Colonic mucosa (tissue), 4 donors: Measurements from ENCODE around the gene FBLN1. TPM values are rescaled to one million over a fixed set of nuclear protein-coding genes. Genes with fewer than 3 reads are reported as not detected.
A peak's percentile ranks its signal among the peaks of the same experiment; 100 is the strongest.

Experiments used
- DNase-seq: peaks from one replicate; pipeline ENCODE4 v3.0.0-alpha.2; 2020
- H3K27ac ChIP-seq: fragments of 200-600 bp; one replicate; pipeline ENCODE4 v1.8.0; 2021
- H3K27me3 ChIP-seq: fragments of 200-600 bp; one replicate; pipeline ENCODE4 v1.8.0; 2021
- H3K36me3 ChIP-seq: fragments of 200-600 bp; one replicate; pipeline ENCODE4 v1.8.0; 2021
- H3K4me1 ChIP-seq: fragments of 200-600 bp; one replicate; pipeline ENCODE4 v1.8.0; 2021; ENCODE audit warnings: mild to moderate bottlenecking
- H3K4me3 ChIP-seq: fragments of 200-600 bp; one replicate; pipeline ENCODE4 v1.8.0; 2021
- H3K9ac ChIP-seq, 2 donors: one replicate each; pipeline ENCODE4 v1.7.0; 2013; ENCODE audit warnings: control low read depth in 2 of 2, low read depth in 2 of 2, low read length in 2 of 2
- H3K9me3 ChIP-seq: fragments of 200-600 bp; one replicate; pipeline ENCODE4 v1.8.0; 2021
- intact Hi-C: fragments of 100-400 bp; cut with DNase I; formaldehyde crosslinking; loops from one replicate; pipeline ENCODE4 v1.14.1; 2022
- total RNA-seq, 2 donors: library from RNA; stranded (reverse); fragmentation: NEBNext Ultra II Directional in 1 of 2; extraction: Animal tissue kit (Norgen Biotek cat#: 25700) in 1 of 2; gene quantifications; one replicate each; pipeline ENCODE4 v1.2.1, GENCODE V29; 2021
- TF ChIP-seq, protein P1 (sequence below): fragments of 200-600 bp; IDR thresholded peaks from one replicate; pipeline ENCODE4 v1.8.0; 2022; ENCODE audit warnings: antibody characterized with exemption, mild to moderate bottlenecking
- donor health status: healthy.
- donor health status: DM: no; HTN: no; CAD: no.
- donor health status: DM: no; HTN: no; CAD: no.

FBLN1 gene
- total RNA-seq, 2 donors from 2014 or later: 41.6 to 65.5 TPM

DNA sequence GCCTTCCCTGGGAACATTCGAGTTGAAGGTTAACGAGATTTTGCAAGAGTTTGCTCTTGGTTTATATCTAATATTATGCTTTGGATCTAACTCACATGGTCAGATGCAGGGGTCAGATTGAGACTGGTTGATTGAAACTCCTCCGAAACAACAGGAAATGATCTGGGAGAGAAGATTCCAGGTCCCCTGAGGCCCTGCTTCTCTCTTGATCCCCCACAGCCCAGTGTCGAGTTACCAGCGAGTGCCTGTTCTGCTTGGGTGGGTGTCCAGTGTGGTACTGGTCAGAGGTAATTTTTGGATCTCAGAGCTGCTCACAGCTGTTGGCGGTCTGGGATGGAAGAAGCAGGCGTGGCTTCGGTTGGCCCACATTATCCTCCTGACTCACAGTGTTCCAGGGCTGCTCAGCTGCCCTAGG lies 9.2 kb downstream of the FBLN1 start:
- no peak overlapping the region for H3K4me3 ChIP-seq
- TF ChIP-seq, protein P1, sequence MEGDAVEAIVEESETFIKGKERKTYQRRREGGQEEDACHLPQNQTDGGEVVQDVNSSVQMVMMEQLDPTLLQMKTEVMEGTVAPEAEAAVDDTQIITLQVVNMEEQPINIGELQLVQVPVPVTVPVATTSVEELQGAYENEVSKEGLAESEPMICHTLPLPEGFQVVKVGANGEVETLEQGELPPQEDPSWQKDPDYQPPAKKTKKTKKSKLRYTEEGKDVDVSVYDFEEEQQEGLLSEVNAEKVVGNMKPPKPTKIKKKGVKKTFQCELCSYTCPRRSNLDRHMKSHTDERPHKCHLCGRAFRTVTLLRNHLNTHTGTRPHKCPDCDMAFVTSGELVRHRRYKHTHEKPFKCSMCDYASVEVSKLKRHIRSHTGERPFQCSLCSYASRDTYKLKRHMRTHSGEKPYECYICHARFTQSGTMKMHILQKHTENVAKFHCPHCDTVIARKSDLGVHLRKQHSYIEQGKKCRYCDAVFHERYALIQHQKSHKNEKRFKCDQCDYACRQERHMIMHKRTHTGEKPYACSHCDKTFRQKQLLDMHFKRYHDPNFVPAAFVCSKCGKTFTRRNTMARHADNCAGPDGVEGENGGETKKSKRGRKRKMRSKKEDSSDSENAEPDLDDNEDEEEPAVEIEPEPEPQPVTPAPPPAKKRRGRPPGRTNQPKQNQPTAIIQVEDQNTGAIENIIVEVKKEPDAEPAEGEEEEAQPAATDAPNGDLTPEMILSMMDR: no peak
- H3K9ac ChIP-seq: no peak overlapping the region
- H3K4me1 ChIP-seq: no peaks in the 10 kb centered on the region
- intact Hi-C loops: no loop called here
- no peaks in the 10 kb centered on the region for H3K27me3 ChIP-seq
- no peaks in the 10 kb centered on the region for H3K36me3 ChIP-seq
- peak overlapping the region; percentile 36 for H3K27ac ChIP-seq
- H3K9me3 ChIP-seq: no peaks in the 10 kb centered on the region
- peak; percentile 52 for DNase-seq

DNA sequence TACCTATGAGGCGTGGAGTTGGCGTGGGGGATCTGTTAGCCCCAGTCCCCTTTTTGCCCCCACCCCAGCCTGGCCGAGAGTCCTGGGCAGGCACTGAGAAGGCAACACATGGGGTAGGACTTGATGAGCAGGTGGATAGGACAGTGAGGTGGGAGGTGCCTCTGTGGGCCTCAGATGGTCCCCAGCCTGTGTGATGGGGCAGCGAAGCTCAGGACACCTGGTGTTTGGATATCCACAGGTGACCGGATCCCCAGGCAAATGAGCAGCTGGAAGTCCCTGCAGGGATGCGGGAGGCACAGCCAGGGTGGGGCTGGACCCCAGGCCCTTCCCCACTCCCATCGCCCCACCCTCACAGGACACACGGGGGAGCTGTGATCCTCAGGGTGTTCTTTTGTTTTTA lies 9.7 kb downstream of the FBLN1 start:
- intact Hi-C loops: no loop called here
- Histone ChIP-seq H3K4me3 (no peak overlapping the region), H3K9ac (no peak overlapping the region)

DNA sequence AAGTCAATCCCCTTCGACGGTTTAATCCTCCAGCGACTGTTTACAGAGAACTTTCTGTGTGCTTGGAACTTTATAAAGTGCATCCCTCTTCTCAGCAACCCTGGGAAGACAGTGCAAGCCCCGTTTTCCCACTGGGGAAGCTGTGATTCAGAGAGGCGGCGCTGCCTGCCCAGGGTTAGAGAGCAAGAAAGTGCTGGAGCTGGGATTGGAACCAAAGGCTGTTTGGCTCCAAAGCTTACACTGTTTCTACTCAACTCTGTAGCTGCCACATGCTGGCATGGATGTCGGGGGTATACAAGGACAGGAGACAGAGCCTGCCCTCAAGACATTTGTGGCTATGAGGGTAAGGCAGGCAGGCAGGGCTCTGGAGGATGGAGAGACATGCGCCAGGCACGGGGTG lies 13.0 kb downstream of the FBLN1 start:
- TF ChIP-seq, protein P1: no peak
- H3K4me3 ChIP-seq: no peak overlapping the region

More for the DNA sequence above, 9.7 kb downstream of the FBLN1 start:
- Histone ChIP-seq H3K9me3 (no peaks in the 10 kb centered on the region), H3K27ac (no peak overlapping the region), H3K27me3 (no peaks in the 10 kb centered on the region), H3K4me1 (no peaks in the 10 kb centered on the region), H3K36me3 (no peaks in the 10 kb centered on the region)
- no peak for DNase-seq
- TF ChIP-seq, protein P1: no peak

DNA sequence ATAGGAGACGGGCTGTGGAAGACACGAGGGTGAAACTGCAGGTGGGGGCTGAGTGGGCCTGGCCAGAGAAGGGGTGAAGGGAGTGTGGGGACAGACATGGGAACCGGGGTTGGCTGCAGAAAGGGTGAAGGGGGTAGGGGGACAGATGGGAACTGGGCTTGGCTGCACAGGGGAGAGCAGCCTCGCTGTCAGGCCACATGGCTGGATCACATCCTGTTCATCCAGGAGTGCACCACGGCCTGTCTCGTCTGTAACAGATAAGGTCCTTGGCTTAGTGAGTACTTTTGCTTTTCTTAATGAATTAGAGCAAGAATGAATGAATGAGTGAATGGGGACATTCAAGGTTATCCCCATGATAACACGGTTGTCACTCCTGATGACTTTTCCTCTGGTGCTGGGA lies 13.5 kb downstream of the FBLN1 start:
- Histone ChIP-seq H3K9me3 (no peaks in the 10 kb centered on the region), H3K9ac (no peak overlapping the region), H3K27ac (no peak overlapping the region), H3K36me3 (no peaks in the 10 kb centered on the region), H3K4me3 (no peak overlapping the region), H3K27me3 (no peaks in the 10 kb centered on the region), H3K4me1 (no peaks in the 10 kb centered on the region)
- TF ChIP-seq, protein P1: no peak
- intact Hi-C loops: no loop called here
- DNase-seq: no peak

More for the DNA sequence above, 13.0 kb downstream of the FBLN1 start:
- no peak overlapping the region for H3K27ac ChIP-seq
- H3K9me3 ChIP-seq: no peaks in the 10 kb centered on the region
- H3K36me3 ChIP-seq: no peaks in the 10 kb centered on the region
- no peaks in the 10 kb centered on the region for H3K4me1 ChIP-seq
- no peak for DNase-seq
- H3K27me3 ChIP-seq: no peaks in the 10 kb centered on the region
- intact Hi-C loops: no loop called here
- H3K9ac ChIP-seq: no peak overlapping the region

DNA sequence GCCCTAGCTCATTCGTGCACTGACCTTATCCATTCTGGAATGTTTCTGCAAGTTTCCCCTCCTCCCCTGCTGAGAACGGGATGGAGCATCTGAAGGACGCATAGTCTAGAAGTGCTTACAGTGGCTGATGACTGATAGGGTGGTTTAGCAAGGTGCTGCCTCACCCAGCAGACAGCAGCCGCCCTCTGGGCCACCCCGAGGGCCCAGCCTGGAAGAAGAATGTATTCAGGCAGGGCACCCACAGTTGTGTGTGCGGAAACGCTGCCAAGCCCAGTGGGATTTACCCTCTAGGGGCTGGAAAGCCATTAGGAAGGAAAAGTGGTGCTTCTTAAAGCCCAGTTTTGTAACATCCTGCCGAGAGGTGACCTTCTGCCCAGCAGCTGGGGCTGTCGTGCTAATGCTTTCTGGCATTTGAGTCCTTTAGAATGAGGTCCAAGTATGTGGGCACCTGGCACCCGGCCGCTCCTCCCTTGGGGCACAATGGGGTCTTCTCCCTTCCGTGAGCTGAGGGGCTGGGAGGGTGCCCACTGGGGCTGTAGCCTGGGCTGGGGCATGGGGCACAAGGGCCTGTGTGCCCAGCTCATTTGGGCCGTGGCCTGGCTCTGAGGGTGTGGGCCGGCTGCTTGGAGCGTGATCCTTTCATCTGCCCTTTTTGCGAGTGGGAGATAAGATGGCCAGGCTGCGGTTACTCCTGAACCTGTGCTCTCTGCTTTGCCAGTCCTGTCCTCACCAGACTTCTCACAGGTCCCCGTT lies 14.4 kb downstream of the FBLN1 start:
- TF ChIP-seq, protein P1: no peak

More for the DNA sequence above, 14.4 kb downstream of the FBLN1 start:
- no peak overlapping the region for H3K27ac ChIP-seq
- no peaks in the 10 kb centered on the region for H3K9me3 ChIP-seq
- DNase-seq: no peak
- H3K9ac ChIP-seq: no peak overlapping the region
- intact Hi-C loops: no loop called here
- H3K4me3 ChIP-seq: no peak overlapping the region
- no peaks in the 10 kb centered on the region for H3K4me1 ChIP-seq
- H3K36me3 ChIP-seq: no peaks in the 10 kb centered on the region
- no peaks in the 10 kb centered on the region for H3K27me3 ChIP-seq
